Loucy (cell line): Measurements from ENCODE around the gene TOB1.

Experiments
- EZH2phosphoT487 ChIP-seq: fragments of 200-600 bp; IDR thresholded peaks from 2 replicates; pipeline ENCODE4 v1.6.1; 2018; ENCODE audit warnings: antibody characterized with exemption, mild to moderate bottlenecking, moderate library complexity, borderline replicate concordance
- TF ChIP-seq, protein P1 (sequence below): fragments of 200-600 bp; sonication (generic); conservative IDR thresholded peaks from 2 replicates; pipeline ENCODE4 v1.5.1; 2014; ENCODE audit warnings: mild to moderate bottlenecking, antibody characterized with exemption, low read length

GRCh38 chr17:50843150-50843905, 22.8 kb downstream of the TOB1 start:
- TF ChIP-seq, protein P1, sequence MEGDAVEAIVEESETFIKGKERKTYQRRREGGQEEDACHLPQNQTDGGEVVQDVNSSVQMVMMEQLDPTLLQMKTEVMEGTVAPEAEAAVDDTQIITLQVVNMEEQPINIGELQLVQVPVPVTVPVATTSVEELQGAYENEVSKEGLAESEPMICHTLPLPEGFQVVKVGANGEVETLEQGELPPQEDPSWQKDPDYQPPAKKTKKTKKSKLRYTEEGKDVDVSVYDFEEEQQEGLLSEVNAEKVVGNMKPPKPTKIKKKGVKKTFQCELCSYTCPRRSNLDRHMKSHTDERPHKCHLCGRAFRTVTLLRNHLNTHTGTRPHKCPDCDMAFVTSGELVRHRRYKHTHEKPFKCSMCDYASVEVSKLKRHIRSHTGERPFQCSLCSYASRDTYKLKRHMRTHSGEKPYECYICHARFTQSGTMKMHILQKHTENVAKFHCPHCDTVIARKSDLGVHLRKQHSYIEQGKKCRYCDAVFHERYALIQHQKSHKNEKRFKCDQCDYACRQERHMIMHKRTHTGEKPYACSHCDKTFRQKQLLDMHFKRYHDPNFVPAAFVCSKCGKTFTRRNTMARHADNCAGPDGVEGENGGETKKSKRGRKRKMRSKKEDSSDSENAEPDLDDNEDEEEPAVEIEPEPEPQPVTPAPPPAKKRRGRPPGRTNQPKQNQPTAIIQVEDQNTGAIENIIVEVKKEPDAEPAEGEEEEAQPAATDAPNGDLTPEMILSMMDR: no peak
- no peak for TF ChIP-seq EZH2phosphoT487
